HEK293 (cell line): ENCODE data around the gene BTG2.

Experiments used
- CTCF ChIA-PET: fragments of 350-600 bp; formaldehyde crosslinking; extraction: SDS; loops from one replicate; lab custom pipeline; 2021; ENCODE audit warnings: antibody characterized with exemption; lab: Yijun Ruan, JAX
- POLR2A ChIA-PET: fragments of 300-600 bp; formaldehyde crosslinking; extraction: SDS; loops from one replicate; lab custom pipeline; 2020; ENCODE audit warnings: antibody characterized with exemption, inconsistent platforms; lab: Yijun Ruan, JAX
- H3K27ac ChIP-seq: fragments of 200-500 bp; sonication (Bioruptor generic); 2 replicates; pipeline ENCODE4 v1.5.1; 2014; ENCODE audit warnings: low read depth, low read length, control low read depth, inconsistent platforms; ENCODE audit errors: extremely low read depth
- H3K36me3 ChIP-seq, 2 experiments: fragments of 200-500 bp in 1 of 2; sonication (Bioruptor generic) in 1 of 2; 1 replicate in 1 of 2; 2 replicates in 1 of 2; pipeline ENCODE4 v1.5.1; 2014 to 2017; ENCODE audit warnings: inconsistent platforms in 2 of 2, low read length in 2 of 2; ENCODE audit not compliant: control insufficient read depth in 2 of 2, insufficient read depth in 1 of 2
- H3K4me1 ChIP-seq: fragments of 200-500 bp; sonication (Bioruptor generic); 2 replicates; pipeline ENCODE4 v1.5.1; 2014; ENCODE audit warnings: mild to moderate bottlenecking, low read length, inconsistent platforms; ENCODE audit not compliant: control insufficient read depth, insufficient read depth
- H3K4me3 ChIP-seq: 2 replicates; pipeline ENCODE4 v1.5.1; 2011; ENCODE audit warnings: low read depth, mild to moderate bottlenecking, control low read depth, low read length, moderate library complexity
- H3K9me3 ChIP-seq: fragments of 200-500 bp; sonication (Bioruptor generic); 2 replicates; pipeline ENCODE4 v1.5.1; 2014; ENCODE audit warnings: low read depth, low read length, inconsistent platforms; ENCODE audit not compliant: control insufficient read depth, insufficient read depth
- CTCF ChIP-seq: fragments of 450-650 bp; formaldehyde crosslinking; IDR thresholded peaks from 2 replicates; pipeline ENCODE4 v1.5.1; 2016; ENCODE audit warnings: missing biosample characterization, missing genetic modification characterization
- FEZF1 ChIP-seq: fragments of 450-650 bp; formaldehyde crosslinking; IDR thresholded peaks from 2 replicates; pipeline ENCODE4 v1.5.1; 2016; ENCODE audit warnings: missing biosample characterization, missing genetic modification characterization
- GLIS2 ChIP-seq: fragments of 450-650 bp; formaldehyde crosslinking; IDR thresholded peaks from 2 replicates; pipeline ENCODE4 v1.5.1; 2016; ENCODE audit warnings: missing biosample characterization, missing genetic modification characterization
- HOXC10 ChIP-seq: sonication (generic); formaldehyde crosslinking; IDR thresholded peaks from 2 replicates; pipeline ENCODE4 v1.8.1; 2023; ENCODE audit warnings: mild to moderate bottlenecking, missing genetic modification reagents
- IKZF3 ChIP-seq: fragments of 450-650 bp; IDR thresholded peaks from 2 replicates; pipeline ENCODE4 v1.5.0; 2018; ENCODE audit warnings: missing biosample characterization, mild to moderate bottlenecking, missing genetic modification characterization, moderate library complexity
- PRDM10 ChIP-seq: fragments of 450-650 bp; formaldehyde crosslinking; IDR thresholded peaks from 2 replicates; pipeline ENCODE4 v1.5.1; 2016; ENCODE audit warnings: missing biosample characterization, missing genetic modification characterization
- SP2 ChIP-seq: fragments of 450-650 bp; formaldehyde crosslinking; IDR thresholded peaks from 2 replicates; pipeline ENCODE4 v1.5.1; 2016; ENCODE audit warnings: missing biosample characterization, missing genetic modification characterization
- TRIM28 ChIP-seq: IDR thresholded peaks from 2 replicates; pipeline ENCODE4 v1.6.1; 2011; ENCODE audit warnings: low read length, control low read depth, borderline replicate concordance
- ZBTB17 ChIP-seq: fragments of 450-650 bp; formaldehyde crosslinking; IDR thresholded peaks from 2 replicates; pipeline ENCODE4 v1.5.1; 2016; ENCODE audit warnings: missing biosample characterization, missing genetic modification characterization
- ZBTB48 ChIP-seq: fragments of 450-650 bp; formaldehyde crosslinking; IDR thresholded peaks from 2 replicates; pipeline ENCODE4 v1.5.1; 2016; ENCODE audit warnings: missing biosample characterization, missing genetic modification characterization
- ZBTB8A ChIP-seq: fragments of 450-650 bp; formaldehyde crosslinking; IDR thresholded peaks from 2 replicates; pipeline ENCODE4 v1.5.1; 2016; ENCODE audit warnings: missing biosample characterization, missing genetic modification characterization
- ZIC2 ChIP-seq: fragments of 450-650 bp; formaldehyde crosslinking; IDR thresholded peaks from 2 replicates; pipeline ENCODE4 v1.5.1; 2016; ENCODE audit warnings: missing biosample characterization, missing genetic modification characterization
- ZNF18 ChIP-seq: fragments of 450-650 bp; formaldehyde crosslinking; IDR thresholded peaks from 2 replicates; pipeline ENCODE4 v1.5.1; 2016; ENCODE audit warnings: missing biosample characterization, missing genetic modification characterization
- ZNF341 ChIP-seq: fragments of 450-650 bp; formaldehyde crosslinking; IDR thresholded peaks from 2 replicates; pipeline ENCODE4; 2016; ENCODE audit warnings: low read depth, missing biosample characterization, missing genetic modification characterization
- ZNF707 ChIP-seq: fragments of 450-650 bp; formaldehyde crosslinking; IDR thresholded peaks from 2 replicates; pipeline ENCODE4 v1.5.1; 2016; ENCODE audit warnings: missing biosample characterization, missing genetic modification characterization
- ZNF785 ChIP-seq: fragments of 450-650 bp; formaldehyde crosslinking; IDR thresholded peaks from 2 replicates; pipeline ENCODE4 v1.5.1; 2016; ENCODE audit warnings: missing biosample characterization, missing genetic modification characterization
- ZNF837 ChIP-seq: fragments of 450-650 bp; formaldehyde crosslinking; IDR thresholded peaks from 2 replicates; pipeline ENCODE4 v1.5.1; 2016; ENCODE audit warnings: missing biosample characterization, missing genetic modification characterization
- ZSCAN18 ChIP-seq: fragments of 450-650 bp; formaldehyde crosslinking; IDR thresholded peaks from 2 replicates; pipeline ENCODE4 v1.5.1; 2016; ENCODE audit warnings: missing biosample characterization, missing genetic modification characterization
- ZXDB ChIP-seq: fragments of 450-650 bp; formaldehyde crosslinking; IDR thresholded peaks from 2 replicates; pipeline ENCODE4 v1.5.1; 2016; ENCODE audit warnings: missing biosample characterization, missing genetic modification characterization

BTG2 gene

GRCh38 chr1:203276916-203277545 lies 28.3 kb upstream of the BTG2 start (continued):
- TF ChIP-seq ZNF18: no peak
- no peak for TF ChIP-seq TRIM28
- TF ChIP-seq ZNF837 (tag by site-specific recombination): no peak

GRCh38 chr1:203278082-203278884 lies 27.0 kb upstream of the BTG2 start:
- peaks cover 3% of the 10 kb centered on the region; the same call in 1 of the 2 replicates for H3K4me1 ChIP-seq
- ChIA-PET CTCF (interaction anchor here (0.5 to 9.1 kb wide), 8 partner anchors 10 to 502 kb away, joined by 3 to 74 read pairs (median 4); no protein-coding TSS in a partner anchor), POLR2A (interaction anchor here (1.0 to 1.8 kb wide), 2 partner anchors 28 to 38 kb away, joined by 3 to 5 read pairs; no protein-coding TSS in a partner anchor)
- no peaks in the 10 kb centered on the region for H3K36me3 ChIP-seq
- H3K4me3 ChIP-seq: no peak overlapping the region
- no peaks in the 10 kb centered on the region for H3K9me3 ChIP-seq
- no peak overlapping the region; the same call in 1 of the 2 replicates for H3K27ac ChIP-seq
- no peak for TF ChIP-seq ZXDB (tag by site-specific recombination)
- peak; percentile 81 for TF ChIP-seq ZIC2 (tag by site-specific recombination)
- peak; percentile 41; the same call in 1 of the 2 replicates for TF ChIP-seq SP2 (tag by site-specific recombination)
- TF ChIP-seq ZBTB17 (tag by site-specific recombination): 0 out of 2 replicates have a peak, but pooled peaks have one; percentile 4
- peak; percentile 6; the same call in 1 of the 2 replicates for TF ChIP-seq FEZF1
- TF ChIP-seq PRDM10 (tag by site-specific recombination): peak; percentile 51
- no peak for TF ChIP-seq ZSCAN18 (tag by site-specific recombination)
- no peak for TF ChIP-seq ZNF785 (tag by site-specific recombination)
- peak; percentile 44 for TF ChIP-seq GLIS2 (tag by site-specific recombination)
- no peak for TF ChIP-seq HOXC10 (CRISPR knock-in tag)
- 0 out of 2 replicates have a peak, but pooled peaks have one; percentile 42 for TF ChIP-seq IKZF3 (tag by site-specific recombination)
- 0 out of 2 replicates have a peak, but pooled peaks have one; percentile 6 for TF ChIP-seq ZNF341 (tag by site-specific recombination)
- TF ChIP-seq ZBTB48: peak; percentile 98
- TF ChIP-seq CTCF (tag by site-specific recombination): no peak
- TF ChIP-seq ZBTB8A (tag by site-specific recombination): peak; percentile 27
- TF ChIP-seq ZNF707 (tag by site-specific recombination): no peak
